GM23338 (cell line): ENCODE data around the gene RAB3IL1. TPM values are rescaled to one million over a fixed set of nuclear protein-coding genes. Genes with fewer than 3 reads are reported as not detected.

Experiments used
- ATAC-seq: fragments of 200-7000 bp; cut with Tn5 transposase; 3 replicates; pipeline ENCODE4 v1.9.1; 2020
- DNase-seq: peaks from one replicate; pipeline ENCODE4 v3.0.0-alpha.2; 2015; ENCODE audit warnings: low spot score
- H2AFZ ChIP-seq: fragments of 200-600 bp; sonication (generic); 2 replicates; pipeline ENCODE4 v1.8.0; 2016; ENCODE audit warnings: antibody characterized with exemption, mild to moderate bottlenecking, moderate library complexity
- H3F3A ChIP-seq: fragments of 200-600 bp; sonication (generic); replicated peaks from 2 replicates; pipeline ENCODE4 v1.8.0; 2017; ENCODE audit warnings: antibody characterized with exemption, mixed run types, low read depth
- H3K27ac ChIP-seq: fragments of 200-600 bp; sonication (generic); 2 replicates; pipeline ENCODE4 v1.6.1; 2016; ENCODE audit warnings: low read depth
- H3K27me3 ChIP-seq: fragments of 200-600 bp; sonication (generic); 2 replicates; pipeline ENCODE4 v1.8.0; 2016; ENCODE audit warnings: mild to moderate bottlenecking, mixed run types, moderate library complexity; ENCODE audit not compliant: insufficient read depth
- H3K36me3 ChIP-seq: fragments of 200-600 bp; sonication (generic); 2 replicates; pipeline ENCODE4 v1.8.0; 2016; ENCODE audit warnings: mild to moderate bottlenecking; ENCODE audit not compliant: insufficient read depth
- H3K4me1 ChIP-seq: fragments of 200-600 bp; sonication (generic); 2 replicates; pipeline ENCODE4 v1.8.0; 2016; ENCODE audit warnings: mild to moderate bottlenecking, moderate library complexity; ENCODE audit not compliant: insufficient read depth
- H3K4me2 ChIP-seq: fragments of 200-600 bp; sonication (generic); 2 replicates; pipeline ENCODE4 v1.7.1; 2017; ENCODE audit warnings: mixed run types
- H3K4me3 ChIP-seq: fragments of 200-600 bp; sonication (generic); 2 replicates; pipeline ENCODE4 v1.6.1; 2016; ENCODE audit warnings: mixed run types
- H3K79me2 ChIP-seq: fragments of 200-600 bp; sonication (generic); replicated peaks from 2 replicates; pipeline ENCODE4 v1.8.0; 2017; ENCODE audit warnings: mild to moderate bottlenecking; ENCODE audit not compliant: insufficient read depth
- H3K9me2 ChIP-seq: fragments of 200-600 bp; sonication (generic); 2 replicates; pipeline ENCODE4 v1.8.0; 2017; ENCODE audit not compliant: insufficient read depth
- H4K20me1 ChIP-seq: fragments of 200-600 bp; sonication (generic); replicated peaks from 2 replicates; pipeline ENCODE4 v1.8.0; 2017; ENCODE audit warnings: mild to moderate bottlenecking; ENCODE audit not compliant: insufficient read depth
- H3K27ac Mint-ChIP-seq: 2 replicates; pipeline ENCODE4 v1.8.0; 2020; ENCODE audit warnings: inconsistent platforms, mild to moderate bottlenecking, moderate library complexity, mixed read lengths
- H3K27me3 Mint-ChIP-seq: 3 replicates; pipeline ENCODE4 v1.8.0; 2022; ENCODE audit warnings: low read depth, mild to moderate bottlenecking, moderate library complexity, mixed read lengths, inconsistent platforms; ENCODE audit not compliant: insufficient read depth, poor library complexity
- H3K36me3 Mint-ChIP-seq: 3 replicates; pipeline ENCODE4 v1.8.0; 2021; ENCODE audit warnings: low read depth, mild to moderate bottlenecking, inconsistent platforms, moderate library complexity, mixed read lengths
- H3K4me1 Mint-ChIP-seq: 3 replicates; pipeline ENCODE4 v1.8.0; 2020; ENCODE audit warnings: mild to moderate bottlenecking, inconsistent platforms, mixed read lengths
- H3K4me3 Mint-ChIP-seq: 3 replicates; pipeline ENCODE4 v1.8.0; 2021; ENCODE audit warnings: moderate library complexity, mild to moderate bottlenecking, inconsistent platforms, mixed read lengths
- H3K9me3 Mint-ChIP-seq: 3 replicates; pipeline ENCODE4 v1.8.0; 2020; ENCODE audit warnings: moderate library complexity, mild to moderate bottlenecking, inconsistent platforms, mixed read lengths
- CREB1 ChIP-seq: fragments of 250-450 bp; sonication (Bioruptor Pico); IDR thresholded peaks from 2 replicates; pipeline ENCODE4 v1.5.0; 2020; ENCODE audit warnings: low read depth, mild to moderate bottlenecking, moderate library complexity
- EZH2 ChIP-seq: fragments of 200-600 bp; sonication (generic); IDR thresholded peaks from one replicate; pipeline ENCODE4 v1.8.0; 2017; ENCODE audit warnings: antibody characterized with exemption, mild to moderate bottlenecking, low read depth; ENCODE audit not compliant: unreplicated experiment
- EZH2phosphoT487 ChIP-seq: fragments of 200-600 bp; sonication (generic); IDR thresholded peaks from one replicate; pipeline ENCODE4 v1.8.1; 2018; ENCODE audit warnings: antibody characterized with exemption; ENCODE audit not compliant: unreplicated experiment
- JUNB ChIP-seq: IDR thresholded peaks from one replicate; pipeline ENCODE4 v1.6.1; 2016; ENCODE audit warnings: antibody characterized with exemption; ENCODE audit not compliant: unreplicated experiment
- NANOG ChIP-seq: IDR thresholded peaks from 2 replicates; pipeline ENCODE4 v1.6.1; 2016; ENCODE audit warnings: antibody characterized with exemption, borderline replicate concordance
- POLR2AphosphoS5 ChIP-seq: IDR thresholded peaks from 2 replicates; pipeline ENCODE4 v1.6.1; 2016; ENCODE audit warnings: antibody characterized with exemption, low read depth
- STAT1 ChIP-seq: IDR thresholded peaks from one replicate; pipeline ENCODE4 v1.6.1; 2016; ENCODE audit warnings: antibody characterized with exemption; ENCODE audit not compliant: unreplicated experiment
- ZNF114 ChIP-seq: fragments of 250-450 bp; sonication (Bioruptor Pico); IDR thresholded peaks from 2 replicates; pipeline ENCODE4 v1.5.0; 2020; ENCODE audit warnings: mild to moderate bottlenecking, moderate library complexity
- ZNF331 ChIP-seq: fragments of 250-450 bp; sonication (Bioruptor Pico); IDR thresholded peaks from 2 replicates; pipeline ENCODE4 v1.5.0; 2020; ENCODE audit warnings: low read depth, mild to moderate bottlenecking, moderate library complexity
- polyA plus RNA-seq: library from polyadenylated mRNA; unstranded; fragments of >200 nt; fragmentation: Nextera tagmentation; extraction: Ambion mirVana; gene quantifications from 2 replicates; pipeline ENCODE4 v1.2.1, GENCODE V29; 2016
- total RNA-seq: library from RNA; depleted of rRNA; stranded (reverse); fragments of >200 nt; shearing (Covaris generic); gene quantifications from 2 replicates; pipeline ENCODE4 v1.2.3, GENCODE V29; 2014
- TF ChIP-seq, protein P1 (sequence below): fragments of 250-450 bp; sonication (Bioruptor Pico); IDR thresholded peaks from 2 replicates; pipeline ENCODE4 v1.5.0; 2020; ENCODE audit warnings: mild to moderate bottlenecking, moderate library complexity
- TF ChIP-seq, protein P2 (sequence below): IDR thresholded peaks from one replicate; pipeline ENCODE4 v1.6.1; 2018; ENCODE audit warnings: antibody characterized with exemption; ENCODE audit not compliant: unreplicated experiment
- TF ChIP-seq, protein P3 (sequence below), 2 experiments: fragments of 200-600 bp in 1 of 2; sonication (generic) in 1 of 2; conservative IDR thresholded peaks; 2 replicates each; pipeline versions ENCODE4 v1.5.1 to v1.6.1; 2016 to 2017; ENCODE audit warnings: antibody characterized with exemption in 2 of 2, low read depth in 2 of 2, mild to moderate bottlenecking in 2 of 2, moderate library complexity in 1 of 2
- TF ChIP-seq, protein P4 (sequence below): IDR thresholded peaks from 2 replicates; pipeline ENCODE4 v1.6.1; 2016; ENCODE audit warnings: antibody characterized with exemption

RAB3IL1 gene
- total and polyA plus RNA-seq, 2 experiments from 2014 or later: 2.7 to 3.4 TPM

DNA sequence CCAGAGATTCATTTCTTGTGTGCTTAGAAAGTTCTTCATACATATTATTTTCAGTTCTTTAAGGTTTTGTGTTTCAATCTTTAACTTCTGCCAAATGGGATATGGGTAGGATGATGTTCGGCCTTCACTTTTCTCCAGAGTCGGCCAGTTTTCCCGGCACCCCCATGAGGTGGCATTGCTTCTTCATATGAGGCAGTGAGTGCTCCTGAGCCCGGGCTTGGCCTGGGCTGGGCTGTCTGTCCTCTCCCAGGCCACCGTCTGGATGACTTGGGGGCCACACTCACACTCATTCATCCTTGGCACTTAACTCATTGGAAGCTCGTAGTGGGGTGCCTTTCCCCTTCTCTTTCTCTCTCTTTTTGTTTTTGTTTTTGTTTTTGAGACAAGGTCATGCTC lies 65.5 kb downstream of the RAB3IL1 start:
- H3K36me3 ChIP-seq: peaks cover 59% of the 10 kb centered on the region
- H4K20me1 ChIP-seq: peaks cover 14% of the 10 kb centered on the region
- H3K27me3 ChIP-seq: no peaks in the 10 kb centered on the region
- H3K9me2 ChIP-seq: no peaks in the 10 kb centered on the region
- no peaks in the 10 kb centered on the region for H3K4me1 ChIP-seq
- H3K36me3 Mint-ChIP-seq: peaks cover 86% of the 10 kb centered on the region
- H3K9me3 Mint-ChIP-seq: no peaks in the 10 kb centered on the region
- H3K4me3 ChIP-seq: no peak overlapping the region
- DNase-seq (no peak), ATAC-seq (no peak)
- no peak overlapping the region for H3K27ac ChIP-seq
- H3K4me1 Mint-ChIP-seq: no peaks in the 10 kb centered on the region
- H3K79me2 ChIP-seq: peaks cover 12% of the 10 kb centered on the region
- peaks cover 8% of the 10 kb centered on the region for H3K27me3 Mint-ChIP-seq
- H3K4me2 ChIP-seq: no peak overlapping the region
- no peak overlapping the region for H3K27ac Mint-ChIP-seq
- H2AFZ ChIP-seq: no peak overlapping the region
- H3K4me3 Mint-ChIP-seq: no peak overlapping the region
- TF ChIP-seq, protein P1, sequence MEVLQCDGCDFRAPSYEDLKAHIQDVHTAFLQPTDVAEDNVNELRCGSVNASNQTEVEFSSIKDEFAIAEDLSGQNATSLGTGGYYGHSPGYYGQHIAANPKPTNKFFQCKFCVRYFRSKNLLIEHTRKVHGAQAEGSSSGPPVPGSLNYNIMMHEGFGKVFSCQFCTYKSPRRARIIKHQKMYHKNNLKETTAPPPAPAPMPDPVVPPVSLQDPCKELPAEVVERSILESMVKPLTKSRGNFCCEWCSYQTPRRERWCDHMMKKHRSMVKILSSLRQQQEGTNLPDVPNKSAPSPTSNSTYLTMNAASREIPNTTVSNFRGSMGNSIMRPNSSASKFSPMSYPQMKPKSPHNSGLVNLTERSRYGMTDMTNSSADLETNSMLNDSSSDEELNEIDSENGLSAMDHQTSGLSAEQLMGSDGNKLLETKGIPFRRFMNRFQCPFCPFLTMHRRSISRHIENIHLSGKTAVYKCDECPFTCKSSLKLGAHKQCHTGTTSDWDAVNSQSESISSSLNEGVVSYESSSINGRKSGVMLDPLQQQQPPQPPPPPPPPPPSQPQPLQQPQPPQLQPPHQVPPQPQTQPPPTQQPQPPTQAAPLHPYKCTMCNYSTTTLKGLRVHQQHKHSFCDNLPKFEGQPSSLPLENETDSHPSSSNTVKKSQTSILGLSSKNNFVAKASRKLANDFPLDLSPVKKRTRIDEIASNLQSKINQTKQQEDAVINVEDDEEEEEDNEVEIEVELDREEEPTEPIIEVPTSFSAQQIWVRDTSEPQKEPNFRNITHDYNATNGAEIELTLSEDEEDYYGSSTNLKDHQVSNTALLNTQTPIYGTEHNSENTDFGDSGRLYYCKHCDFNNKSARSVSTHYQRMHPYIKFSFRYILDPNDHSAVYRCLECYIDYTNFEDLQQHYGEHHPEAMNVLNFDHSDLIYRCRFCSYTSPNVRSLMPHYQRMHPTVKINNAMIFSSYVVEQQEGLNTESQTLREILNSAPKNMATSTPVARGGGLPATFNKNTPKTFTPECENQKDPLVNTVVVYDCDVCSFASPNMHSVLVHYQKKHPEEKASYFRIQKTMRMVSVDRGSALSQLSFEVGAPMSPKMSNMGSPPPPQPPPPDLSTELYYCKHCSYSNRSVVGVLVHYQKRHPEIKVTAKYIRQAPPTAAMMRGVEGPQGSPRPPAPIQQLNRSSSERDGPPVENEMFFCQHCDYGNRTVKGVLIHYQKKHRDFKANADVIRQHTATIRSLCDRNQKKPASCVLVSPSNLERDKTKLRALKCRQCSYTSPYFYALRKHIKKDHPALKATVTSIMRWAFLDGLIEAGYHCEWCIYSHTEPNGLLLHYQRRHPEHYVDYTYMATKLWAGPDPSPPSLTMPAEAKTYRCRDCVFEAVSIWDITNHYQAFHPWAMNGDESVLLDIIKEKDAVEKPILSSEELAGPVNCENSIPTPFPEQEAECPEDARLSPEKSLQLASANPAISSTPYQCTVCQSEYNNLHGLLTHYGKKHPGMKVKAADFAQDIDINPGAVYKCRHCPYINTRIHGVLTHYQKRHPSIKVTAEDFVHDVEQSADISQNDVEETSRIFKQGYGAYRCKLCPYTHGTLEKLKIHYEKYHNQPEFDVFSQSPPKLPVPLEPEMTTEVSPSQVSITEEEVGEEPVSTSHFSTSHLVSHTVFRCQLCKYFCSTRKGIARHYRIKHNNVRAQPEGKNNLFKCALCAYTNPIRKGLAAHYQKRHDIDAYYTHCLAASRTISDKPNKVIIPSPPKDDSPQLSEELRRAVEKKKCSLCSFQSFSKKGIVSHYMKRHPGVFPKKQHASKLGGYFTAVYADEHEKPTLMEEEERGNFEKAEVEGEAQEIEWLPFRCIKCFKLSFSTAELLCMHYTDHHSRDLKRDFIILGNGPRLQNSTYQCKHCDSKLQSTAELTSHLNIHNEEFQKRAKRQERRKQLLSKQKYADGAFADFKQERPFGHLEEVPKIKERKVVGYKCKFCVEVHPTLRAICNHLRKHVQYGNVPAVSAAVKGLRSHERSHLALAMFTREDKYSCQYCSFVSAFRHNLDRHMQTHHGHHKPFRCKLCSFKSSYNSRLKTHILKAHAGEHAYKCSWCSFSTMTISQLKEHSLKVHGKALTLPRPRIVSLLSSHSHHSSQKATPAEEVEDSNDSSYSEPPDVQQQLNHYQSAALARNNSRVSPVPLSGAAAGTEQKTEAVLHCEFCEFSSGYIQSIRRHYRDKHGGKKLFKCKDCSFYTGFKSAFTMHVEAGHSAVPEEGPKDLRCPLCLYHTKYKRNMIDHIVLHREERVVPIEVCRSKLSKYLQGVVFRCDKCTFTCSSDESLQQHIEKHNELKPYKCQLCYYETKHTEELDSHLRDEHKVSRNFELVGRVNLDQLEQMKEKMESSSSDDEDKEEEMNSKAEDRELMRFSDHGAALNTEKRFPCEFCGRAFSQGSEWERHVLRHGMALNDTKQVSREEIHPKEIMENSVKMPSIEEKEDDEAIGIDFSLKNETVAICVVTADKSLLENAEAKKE (CRISPR knock-in tag): no peak
- TF ChIP-seq, protein P2, sequence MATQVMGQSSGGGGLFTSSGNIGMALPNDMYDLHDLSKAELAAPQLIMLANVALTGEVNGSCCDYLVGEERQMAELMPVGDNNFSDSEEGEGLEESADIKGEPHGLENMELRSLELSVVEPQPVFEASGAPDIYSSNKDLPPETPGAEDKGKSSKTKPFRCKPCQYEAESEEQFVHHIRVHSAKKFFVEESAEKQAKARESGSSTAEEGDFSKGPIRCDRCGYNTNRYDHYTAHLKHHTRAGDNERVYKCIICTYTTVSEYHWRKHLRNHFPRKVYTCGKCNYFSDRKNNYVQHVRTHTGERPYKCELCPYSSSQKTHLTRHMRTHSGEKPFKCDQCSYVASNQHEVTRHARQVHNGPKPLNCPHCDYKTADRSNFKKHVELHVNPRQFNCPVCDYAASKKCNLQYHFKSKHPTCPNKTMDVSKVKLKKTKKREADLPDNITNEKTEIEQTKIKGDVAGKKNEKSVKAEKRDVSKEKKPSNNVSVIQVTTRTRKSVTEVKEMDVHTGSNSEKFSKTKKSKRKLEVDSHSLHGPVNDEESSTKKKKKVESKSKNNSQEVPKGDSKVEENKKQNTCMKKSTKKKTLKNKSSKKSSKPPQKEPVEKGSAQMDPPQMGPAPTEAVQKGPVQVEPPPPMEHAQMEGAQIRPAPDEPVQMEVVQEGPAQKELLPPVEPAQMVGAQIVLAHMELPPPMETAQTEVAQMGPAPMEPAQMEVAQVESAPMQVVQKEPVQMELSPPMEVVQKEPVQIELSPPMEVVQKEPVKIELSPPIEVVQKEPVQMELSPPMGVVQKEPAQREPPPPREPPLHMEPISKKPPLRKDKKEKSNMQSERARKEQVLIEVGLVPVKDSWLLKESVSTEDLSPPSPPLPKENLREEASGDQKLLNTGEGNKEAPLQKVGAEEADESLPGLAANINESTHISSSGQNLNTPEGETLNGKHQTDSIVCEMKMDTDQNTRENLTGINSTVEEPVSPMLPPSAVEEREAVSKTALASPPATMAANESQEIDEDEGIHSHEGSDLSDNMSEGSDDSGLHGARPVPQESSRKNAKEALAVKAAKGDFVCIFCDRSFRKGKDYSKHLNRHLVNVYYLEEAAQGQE: no peak
- TF ChIP-seq JUNB (no peak), STAT1 (no peak), CREB1 (CRISPR knock-in tag) (no peak), EZH2phosphoT487 (no peak), ZNF331 (CRISPR knock-in tag) (no peak), ZNF114 (CRISPR knock-in tag) (no peak), POLR2AphosphoS5 (no peak), EZH2 (no peak), NANOG (no peak)
- TF ChIP-seq, protein P3, sequence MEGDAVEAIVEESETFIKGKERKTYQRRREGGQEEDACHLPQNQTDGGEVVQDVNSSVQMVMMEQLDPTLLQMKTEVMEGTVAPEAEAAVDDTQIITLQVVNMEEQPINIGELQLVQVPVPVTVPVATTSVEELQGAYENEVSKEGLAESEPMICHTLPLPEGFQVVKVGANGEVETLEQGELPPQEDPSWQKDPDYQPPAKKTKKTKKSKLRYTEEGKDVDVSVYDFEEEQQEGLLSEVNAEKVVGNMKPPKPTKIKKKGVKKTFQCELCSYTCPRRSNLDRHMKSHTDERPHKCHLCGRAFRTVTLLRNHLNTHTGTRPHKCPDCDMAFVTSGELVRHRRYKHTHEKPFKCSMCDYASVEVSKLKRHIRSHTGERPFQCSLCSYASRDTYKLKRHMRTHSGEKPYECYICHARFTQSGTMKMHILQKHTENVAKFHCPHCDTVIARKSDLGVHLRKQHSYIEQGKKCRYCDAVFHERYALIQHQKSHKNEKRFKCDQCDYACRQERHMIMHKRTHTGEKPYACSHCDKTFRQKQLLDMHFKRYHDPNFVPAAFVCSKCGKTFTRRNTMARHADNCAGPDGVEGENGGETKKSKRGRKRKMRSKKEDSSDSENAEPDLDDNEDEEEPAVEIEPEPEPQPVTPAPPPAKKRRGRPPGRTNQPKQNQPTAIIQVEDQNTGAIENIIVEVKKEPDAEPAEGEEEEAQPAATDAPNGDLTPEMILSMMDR (conservative IDR thresholded peaks at IDR 0.05; ENCODE audit: low read depth in 2 of 2): no peak
- TF ChIP-seq, protein P4, sequence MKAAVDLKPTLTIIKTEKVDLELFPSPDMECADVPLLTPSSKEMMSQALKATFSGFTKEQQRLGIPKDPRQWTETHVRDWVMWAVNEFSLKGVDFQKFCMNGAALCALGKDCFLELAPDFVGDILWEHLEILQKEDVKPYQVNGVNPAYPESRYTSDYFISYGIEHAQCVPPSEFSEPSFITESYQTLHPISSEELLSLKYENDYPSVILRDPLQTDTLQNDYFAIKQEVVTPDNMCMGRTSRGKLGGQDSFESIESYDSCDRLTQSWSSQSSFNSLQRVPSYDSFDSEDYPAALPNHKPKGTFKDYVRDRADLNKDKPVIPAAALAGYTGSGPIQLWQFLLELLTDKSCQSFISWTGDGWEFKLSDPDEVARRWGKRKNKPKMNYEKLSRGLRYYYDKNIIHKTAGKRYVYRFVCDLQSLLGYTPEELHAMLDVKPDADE: no peak
- peaks cover 20% of the 10 kb centered on the region; the same call in 1 of the 2 replicates for H3F3A ChIP-seq
